Suppressor macrophage (primary cell): Measurements from ENCODE around the gene IFT88.

Source experiments
- DNase-seq, 4 experiments: peaks; one replicate each; pipeline ENCODE4 v3.0.0-alpha.2; 2020 to 2022
- total RNA-seq, 17 experiments: gene quantifications; one replicate each; lab custom pipeline; 2026; ENCODE audit warnings: mixed read lengths in 6 of 17, inconsistent platforms in 3 of 17; lab: John Stamatoyannopoulos, UW

IFT88 gene
- 2.6 to 19.9 (median 11.2) reads per million in 17 experiments for total RNA-seq

- peak; percentile 89 to 96 (median 94) for DNase-seq
Observed at GRCh38 chr13:20566898-20567874, at the start of gene IFT88. Gene IFT88 (plus strand): TSS chr13:20567157. CDS start chr13:20574386, 7,229 bp downstream.

- DNase-seq, result no peak
Observed at GRCh38 chr13:20518660-20519100, 48.3 kb upstream of the IFT88 start.

- DNase-seq, result no peak
Observed at GRCh38 chr13:20519875-20520274, 47.1 kb upstream of the IFT88 start.

GRCh38 chr13:20521364-20522115, 45.4 kb upstream of the IFT88 start:
- DNase-seq, result peak in 1 of 4 experiments; percentile 11

- peak; percentile 37 to 62 (median 46) for DNase-seq
Observed at GRCh38 chr13:20525144-20525600, 41.8 kb upstream of the IFT88 start.

- DNase-seq, result peak; percentile 92 to 98 (median 96)
Observed at GRCh38 chr13:20525601-20526544, 41.1 kb upstream of the IFT88 start, which contains the start of gene CRYL1. Gene CRYL1 (minus strand): TSS chr13:20525857. CDS start chr13:20525794, 63 bp downstream.

- DNase-seq, result peak in 1 of 4 experiments; percentile 13
Observed at GRCh38 chr13:20526664-20527063, 40.3 kb upstream of the IFT88 start.

- DNase-seq, result peak; percentile 75 to 89 (median 79)
Observed at GRCh38 chr13:20528452-20528851, 38.5 kb upstream of the IFT88 start.

GRCh38 chr13:20534038-20534608, 32.8 kb upstream of the IFT88 start:
- no peak for DNase-seq

GRCh38 chr13:20536992-20537391, 30.0 kb upstream of the IFT88 start:
- DNase-seq, result no peak

GRCh38 chr13:20544201-20544923, 22.6 kb upstream of the IFT88 start:
- DNase-seq, result peak; percentile 76 to 85 (median 84)

- peak; percentile 47 to 80 (median 67) for DNase-seq
Observed at GRCh38 chr13:20546556-20546955, 20.4 kb upstream of the IFT88 start.

- peak in 2 of 4 experiments; percentile 38 to 42 for DNase-seq
Observed at GRCh38 chr13:20547479-20547908, 19.5 kb upstream of the IFT88 start.

GRCh38 chr13:20550799-20551198, 16.2 kb upstream of the IFT88 start:
- peak; percentile 17 to 51 (median 46) for DNase-seq

GRCh38 chr13:20553311-20553710, 13.6 kb upstream of the IFT88 start:
- no peak for DNase-seq

- no peak for DNase-seq
Observed at GRCh38 chr13:20558982-20559381, 8.0 kb upstream of the IFT88 start.

GRCh38 chr13:20559659-20560356, 7.1 kb upstream of the IFT88 start:
- no peak for DNase-seq

GRCh38 chr13:20561741-20562140, 5.2 kb upstream of the IFT88 start:
- no peak for DNase-seq

GRCh38 chr13:20565115-20565736, 1.7 kb upstream of the IFT88 start:
- peak in 2 of 4 experiments; percentile 27 to 28 for DNase-seq
